CD4-positive, alpha-beta memory T cell (primary cell): ENCODE measurements around the gene KCNJ18. TPM values are rescaled to one million over a fixed set of nuclear protein-coding genes. Genes with fewer than 3 reads are reported as not detected.
"Not testable (repeated sequence)": the region's sequence is repeated elsewhere in the genome, so short reads cannot be mapped to it uniquely, and the experiment has no call there.

ENCODE experiments used
- CTCF ChIA-PET: fragments of 350-600 bp; sonication (Branson Sonifier 250); formaldehyde crosslinking; loops from one replicate; lab custom pipeline; 2021; ENCODE audit warnings: inconsistent platforms; ENCODE audit not compliant: partially characterized antibody; lab: Charles Lee
- POLR2A ChIA-PET: fragments of 350-600 bp; sonication (Branson Sonifier 250); formaldehyde crosslinking; loops from one replicate; lab custom pipeline; 2021; ENCODE audit not compliant: partially characterized antibody; lab: Charles Lee
- DNase-seq, 5 donors: peaks; one replicate each; pipeline versions ENCODE4 v3.0.0 to v3.0.0-alpha.2; 2020 to 2022; ENCODE audit warnings: mixed read lengths in 1 of 5
- H3K27ac ChIP-seq: one replicate; pipeline ENCODE4 v1.7.0; 2013; ENCODE audit warnings: low read depth, low read length
- H3K27me3 ChIP-seq: 2 replicates; pipeline ENCODE4 v1.7.0; 2013; ENCODE audit warnings: mild to moderate bottlenecking, low read length, moderate library complexity; ENCODE audit not compliant: insufficient read depth
- H3K36me3 ChIP-seq: 2 replicates; pipeline ENCODE4 v1.7.0; 2013; ENCODE audit warnings: mild to moderate bottlenecking, low read length, moderate library complexity; ENCODE audit not compliant: insufficient read depth
- H3K4me1 ChIP-seq: 2 replicates; pipeline ENCODE4 v1.7.0; 2013; ENCODE audit warnings: mild to moderate bottlenecking, low read length, moderate library complexity; ENCODE audit not compliant: insufficient read depth
- H3K4me3 ChIP-seq, 2 donors: one replicate each; pipeline ENCODE4 v1.7.0; 2013; ENCODE audit warnings: low read length in 2 of 2, mild to moderate bottlenecking in 1 of 2
- H3K9me3 ChIP-seq, 2 donors: one replicate each; pipeline ENCODE4 v1.7.0; 2013; ENCODE audit warnings: low read length in 2 of 2, control low read depth in 1 of 2; ENCODE audit not compliant: control insufficient read depth in 1 of 2
- H3K27ac Mint-ChIP-seq, 7 donors: one replicate each; pipeline ENCODE4 v1.8.0; 2020 to 2021; ENCODE audit warnings: mixed read lengths in 7 of 7, mild to moderate bottlenecking in 6 of 7, inconsistent platforms in 3 of 7, moderate library complexity in 3 of 7
- H3K27me3 Mint-ChIP-seq, 2 donors: one replicate each; pipeline ENCODE4 v1.8.0; 2020 to 2021; ENCODE audit warnings: mixed read lengths in 2 of 2
- H3K36me3 Mint-ChIP-seq, 2 donors: one replicate each; pipeline ENCODE4 v1.8.0; 2020 to 2021; ENCODE audit warnings: mixed read lengths in 2 of 2, inconsistent platforms in 1 of 2, mild to moderate bottlenecking in 1 of 2
- H3K4me1 Mint-ChIP-seq, 4 donors: one replicate each; pipeline ENCODE4 v1.8.0; 2020 to 2021; ENCODE audit warnings: mixed read lengths in 4 of 4, mild to moderate bottlenecking in 1 of 4
- H3K4me3 Mint-ChIP-seq, 8 donors: one replicate each; pipeline ENCODE4 v1.8.0; 2020 to 2021; ENCODE audit warnings: mixed read lengths in 8 of 8, mild to moderate bottlenecking in 7 of 8, moderate library complexity in 6 of 8, inconsistent platforms in 3 of 8
- H3K9me3 Mint-ChIP-seq, 8 donors: one replicate each; pipeline ENCODE4 v1.8.0; 2020 to 2021; ENCODE audit warnings: mixed read lengths in 8 of 8, mild to moderate bottlenecking in 5 of 8, inconsistent platforms in 3 of 8, moderate library complexity in 1 of 8
- intact Hi-C: fragments of 100-400 bp; cut with micrococcal nuclease; formaldehyde crosslinking; loops from one replicate; pipeline ENCODE4 v1.15.1; 2023
- polyA plus RNA-seq, 2 donors: library from polyadenylated mRNA; unstranded; fragments of 300-500 nt; fragmentation: Illumina TruSeq; gene quantifications; one replicate each; pipeline ENCODE4 v1.2.3, GENCODE V29; 2021
- total RNA-seq, 2 experiments: library from RNA; stranded (reverse); gene quantifications; one replicate each; pipeline ENCODE4 v1.2.3, GENCODE V29; 2021

KCNJ18 gene
- total and polyA plus RNA-seq, 4 experiments from 2014 or later: not detected

DNA sequence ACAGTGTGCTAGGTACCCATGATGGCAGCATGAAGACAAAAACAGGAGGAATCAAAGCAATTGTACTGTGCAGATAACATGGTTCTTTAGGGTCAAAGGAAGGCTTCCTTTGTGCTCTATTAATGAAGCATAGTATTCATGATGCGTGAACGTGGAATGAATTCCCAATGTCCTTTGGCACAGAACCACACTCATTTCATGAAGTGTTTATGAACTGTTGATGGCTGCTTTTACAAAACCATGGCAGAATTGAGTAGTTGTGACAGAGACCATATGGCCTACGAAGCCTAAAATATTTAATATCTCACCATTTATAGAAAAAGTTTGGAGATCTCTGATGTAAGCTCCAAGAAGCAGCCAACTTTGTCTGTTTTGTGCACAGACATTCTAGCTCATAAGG is 22.4 kb downstream of the KCNJ18 start:
- H3K4me3 Mint-ChIP-seq, POLR2A ChIA-PET, CTCF ChIA-PET: not testable (repeated sequence)

DNA sequence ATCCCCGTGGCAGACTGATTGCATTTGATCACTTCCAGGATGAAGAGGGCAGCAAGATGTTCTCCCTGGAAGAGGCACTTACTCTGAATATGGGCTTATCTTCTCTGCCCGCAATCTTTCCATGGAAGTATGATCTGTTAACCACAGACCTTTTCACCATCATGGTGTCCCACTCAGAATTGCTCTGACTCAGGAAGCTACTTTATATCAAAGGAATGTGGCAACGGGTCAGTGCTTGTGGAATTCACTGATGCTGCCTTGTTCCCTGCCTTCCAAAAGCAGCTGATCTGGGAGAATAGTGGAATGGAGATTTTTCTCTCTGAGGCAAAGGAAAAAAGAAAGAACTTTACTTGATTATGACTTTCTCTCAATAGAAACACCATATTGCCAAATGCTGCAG is 23.6 kb downstream of the KCNJ18 start:
- H3K4me3 ChIP-seq, H3K4me1 Mint-ChIP-seq, H3K9me3 Mint-ChIP-seq, intact Hi-C loops, POLR2A ChIA-PET, H3K36me3 Mint-ChIP-seq, H3K27ac ChIP-seq, H3K4me1 ChIP-seq, H3K27me3 ChIP-seq, H3K27me3 Mint-ChIP-seq, H3K9me3 ChIP-seq, DNase-seq, CTCF ChIA-PET, H3K36me3 ChIP-seq, H3K27ac Mint-ChIP-seq, H3K4me3 Mint-ChIP-seq: not testable (repeated sequence)

More for the DNA sequence above, 22.4 kb downstream of the KCNJ18 start:
- H3K4me1 ChIP-seq, intact Hi-C loops, H3K9me3 Mint-ChIP-seq, H3K4me1 Mint-ChIP-seq, H3K36me3 Mint-ChIP-seq, H3K4me3 ChIP-seq, H3K27me3 ChIP-seq, H3K27me3 Mint-ChIP-seq, DNase-seq, H3K9me3 ChIP-seq, H3K27ac Mint-ChIP-seq, H3K36me3 ChIP-seq, H3K27ac ChIP-seq: not testable (repeated sequence)

DNA sequence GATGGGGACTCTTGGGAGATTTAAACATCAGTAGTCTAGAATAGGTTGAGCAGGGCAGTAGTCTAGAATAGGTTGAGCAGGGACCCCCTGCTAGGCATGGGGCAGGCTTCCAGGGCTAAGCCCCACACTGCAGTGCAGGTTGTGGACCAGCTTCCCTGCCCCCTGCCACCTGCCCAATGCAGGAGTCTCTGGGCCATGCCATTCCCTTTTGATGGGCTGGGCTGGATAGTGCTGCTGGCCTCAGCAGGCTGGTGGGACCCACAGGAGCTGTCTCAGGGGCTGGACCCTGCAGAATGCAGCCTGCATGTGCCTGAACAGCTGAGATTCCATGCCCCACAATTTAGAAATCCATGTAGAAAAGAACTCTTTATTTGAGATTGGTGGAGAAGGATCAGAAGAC is 26.6 kb downstream of the KCNJ18 start:
- H3K4me1 ChIP-seq, H3K4me3 Mint-ChIP-seq, H3K27ac Mint-ChIP-seq, POLR2A ChIA-PET, H3K4me1 Mint-ChIP-seq, H3K27me3 Mint-ChIP-seq, H3K9me3 Mint-ChIP-seq, H3K36me3 ChIP-seq, CTCF ChIA-PET, H3K36me3 Mint-ChIP-seq, H3K27me3 ChIP-seq, H3K27ac ChIP-seq, H3K9me3 ChIP-seq, DNase-seq, intact Hi-C loops, H3K4me3 ChIP-seq: not testable (repeated sequence)

DNA sequence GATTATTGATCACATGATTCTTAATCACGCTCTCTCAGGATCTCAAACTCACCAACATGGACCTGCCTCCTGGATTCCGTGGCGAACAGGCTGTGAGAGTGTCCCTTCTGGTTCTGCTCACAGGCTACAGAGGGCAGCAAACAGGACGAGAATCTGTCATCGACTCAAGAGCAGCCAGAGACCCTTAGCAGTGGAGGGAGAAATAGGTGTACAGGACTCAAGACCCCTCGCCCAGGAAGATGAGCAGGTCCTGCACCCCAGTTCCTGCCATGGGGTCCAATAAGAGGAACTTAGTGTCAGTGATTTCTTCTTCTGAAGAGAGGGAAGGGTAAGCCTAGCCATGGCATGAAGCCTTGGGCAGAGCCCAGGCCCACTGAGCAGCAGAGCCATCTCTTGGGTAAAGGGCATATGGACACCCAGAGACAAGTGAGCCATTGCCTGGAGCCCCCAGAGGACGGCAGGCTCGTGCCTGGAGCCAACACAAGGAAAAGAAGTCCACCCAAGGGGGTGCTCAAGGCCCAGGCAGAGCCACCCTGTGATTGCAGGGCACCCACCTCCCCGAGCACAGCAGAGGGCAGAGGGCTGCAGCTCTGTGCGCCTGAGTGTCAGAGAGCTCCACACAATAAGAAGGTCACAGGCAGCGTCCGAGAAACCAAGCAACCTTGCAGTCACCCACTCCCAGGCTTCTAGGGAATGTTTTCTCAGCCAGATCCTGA is 27.3 kb downstream of the KCNJ18 start:
- H3K4me3 ChIP-seq, POLR2A ChIA-PET, H3K27ac Mint-ChIP-seq, H3K9me3 ChIP-seq, H3K4me1 Mint-ChIP-seq, DNase-seq, H3K27me3 ChIP-seq, H3K36me3 ChIP-seq, H3K36me3 Mint-ChIP-seq, H3K4me3 Mint-ChIP-seq, CTCF ChIA-PET, H3K27me3 Mint-ChIP-seq, intact Hi-C loops, H3K27ac ChIP-seq, H3K4me1 ChIP-seq, H3K9me3 Mint-ChIP-seq: not testable (repeated sequence)

DNA sequence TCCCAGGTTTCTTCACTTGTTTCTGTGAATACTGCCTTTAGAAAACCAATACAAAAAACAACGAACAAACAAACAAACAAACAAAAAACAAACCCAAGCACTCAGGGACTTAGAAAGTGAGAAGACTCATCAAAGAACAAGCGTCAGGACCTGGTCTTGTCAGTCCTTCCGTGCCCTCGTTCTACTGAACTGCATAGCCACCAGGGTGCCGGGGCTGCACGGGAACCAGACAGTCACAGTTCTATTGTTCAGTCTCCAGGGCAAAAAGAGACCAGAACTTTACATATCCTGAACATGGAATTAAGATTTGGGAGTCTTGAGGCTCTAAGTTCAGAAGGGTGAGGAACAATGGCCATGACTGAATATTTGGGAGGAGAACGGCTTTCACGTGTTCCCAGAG is 28.2 kb downstream of the KCNJ18 start:
- DNase-seq, H3K9me3 ChIP-seq, intact Hi-C loops, H3K27me3 Mint-ChIP-seq, CTCF ChIA-PET, POLR2A ChIA-PET, H3K4me3 Mint-ChIP-seq, H3K36me3 Mint-ChIP-seq, H3K4me3 ChIP-seq, H3K27ac ChIP-seq, H3K4me1 ChIP-seq, H3K9me3 Mint-ChIP-seq, H3K27me3 ChIP-seq, H3K36me3 ChIP-seq, H3K4me1 Mint-ChIP-seq, H3K27ac Mint-ChIP-seq: not testable (repeated sequence)

DNA sequence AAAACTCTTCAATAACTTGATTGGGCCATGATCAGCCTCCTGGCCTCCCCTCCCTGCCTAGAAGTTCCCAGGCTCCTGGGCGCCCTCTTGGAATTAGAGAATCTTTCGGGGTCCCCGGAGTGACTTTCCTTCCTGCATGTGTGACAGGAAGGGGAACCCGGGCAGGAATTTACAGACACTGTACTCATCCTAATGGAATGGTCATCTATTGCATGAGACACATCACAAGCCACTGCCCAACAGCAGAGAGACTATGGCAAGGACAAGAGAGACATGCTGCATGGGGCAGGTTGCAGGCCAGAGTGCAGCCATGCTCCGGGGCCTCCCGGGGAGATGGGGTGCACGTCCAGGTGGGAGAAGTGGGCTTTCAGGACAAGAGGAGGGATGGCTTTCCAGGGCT is 29.9 kb downstream of the KCNJ18 start:
- H3K36me3 ChIP-seq, H3K4me3 ChIP-seq, POLR2A ChIA-PET, H3K9me3 Mint-ChIP-seq, H3K9me3 ChIP-seq, H3K27ac Mint-ChIP-seq, H3K4me1 ChIP-seq, H3K36me3 Mint-ChIP-seq, H3K27me3 ChIP-seq, H3K27me3 Mint-ChIP-seq, H3K4me3 Mint-ChIP-seq, DNase-seq, H3K4me1 Mint-ChIP-seq, intact Hi-C loops, H3K27ac ChIP-seq, CTCF ChIA-PET: not testable (repeated sequence)

DNA sequence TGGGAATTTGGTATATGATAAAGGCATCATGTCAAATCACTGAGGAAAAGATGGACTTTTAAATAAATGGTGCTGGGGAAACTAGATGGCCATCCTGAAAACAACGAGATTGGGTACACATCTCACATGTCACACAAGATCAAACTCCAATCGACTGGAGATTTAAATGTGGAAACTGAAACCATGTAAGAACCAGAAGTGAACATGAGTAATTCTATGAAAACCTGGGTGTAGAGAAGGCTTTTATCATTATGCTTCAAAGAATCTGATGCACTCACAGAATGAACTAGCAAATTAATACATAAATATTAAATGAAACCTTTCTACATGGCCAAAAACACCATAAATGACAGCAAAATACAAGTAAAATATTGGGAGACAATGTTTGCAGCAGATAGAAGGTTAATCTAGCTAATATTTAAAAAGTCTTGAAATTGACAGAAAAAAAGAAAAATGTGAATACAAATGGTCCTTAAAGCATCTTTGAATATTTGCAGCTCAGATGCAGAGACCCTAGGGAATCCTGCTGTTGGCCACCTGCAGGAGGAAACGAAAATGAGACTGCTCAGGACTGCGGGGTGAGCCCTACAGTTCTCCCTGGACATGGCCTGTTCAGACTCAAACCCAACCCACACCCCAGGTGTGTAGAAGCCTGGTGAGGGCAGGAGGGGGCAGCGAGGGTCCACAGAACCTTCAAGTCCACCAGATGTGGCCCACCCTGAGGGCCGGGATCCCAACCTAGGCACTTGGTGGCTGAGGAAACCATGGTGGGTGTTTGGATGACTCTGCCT is 32.1 kb downstream of the KCNJ18 start:
- H3K4me3 ChIP-seq, POLR2A ChIA-PET, H3K4me1 Mint-ChIP-seq, H3K27me3 Mint-ChIP-seq, H3K4me1 ChIP-seq, intact Hi-C loops, H3K9me3 ChIP-seq, DNase-seq, H3K9me3 Mint-ChIP-seq, H3K36me3 ChIP-seq, CTCF ChIA-PET, H3K27me3 ChIP-seq, H3K4me3 Mint-ChIP-seq, H3K27ac Mint-ChIP-seq, H3K36me3 Mint-ChIP-seq, H3K27ac ChIP-seq: not testable (repeated sequence)
